WTC11 (cell line): Measurements from ENCODE around the gene CMYA5. TPM values are rescaled to one million over a fixed set of nuclear protein-coding genes. Genes with fewer than 3 reads are reported as not detected.
"Not testable (repeated sequence)": the region's sequence is repeated elsewhere in the genome, so short reads cannot be mapped to it uniquely, and the experiment has no call there.

Source experiments
- ATAC-seq: fragments of 200-7000 bp; cut with Tn5 transposase; 2 replicates; pipeline ENCODE4 v1.10.0; 2021; ENCODE audit warnings: mild to moderate bottlenecking, moderate library complexity
- CTCF ChIA-PET: fragments of 300-600 bp; sonication (Branson Sonifier 250); formaldehyde crosslinking; loops from one replicate; lab custom pipeline; 2021; ENCODE audit warnings: antibody characterized with exemption; lab: Charles Lee
- POLR2A ChIA-PET: fragments of 350-600 bp; sonication (Branson Sonifier 250); formaldehyde crosslinking; loops from one replicate; lab custom pipeline; 2021; ENCODE audit warnings: antibody characterized with exemption; lab: Charles Lee
- DNase-seq: peaks from one replicate; pipeline ENCODE4 v3.0.0; 2021; ENCODE audit warnings: low spot score
- H3K27ac Mint-ChIP-seq: 2 replicates; pipeline ENCODE4 v1.8.0; 2021; ENCODE audit warnings: mixed read lengths
- H3K27me3 Mint-ChIP-seq: 2 replicates; pipeline ENCODE4 v1.8.0; 2021; ENCODE audit warnings: low read depth, mild to moderate bottlenecking, moderate library complexity, mixed read lengths
- H3K36me3 Mint-ChIP-seq: 2 replicates; pipeline ENCODE4 v1.8.0; 2021; ENCODE audit warnings: mixed read lengths
- H3K4me1 Mint-ChIP-seq: 2 replicates; pipeline ENCODE4 v1.8.0; 2022; ENCODE audit warnings: mixed read lengths
- H3K4me3 Mint-ChIP-seq: 2 replicates; pipeline ENCODE4 v1.8.0; 2021; ENCODE audit warnings: mild to moderate bottlenecking, moderate library complexity, mixed read lengths
- H3K9me3 Mint-ChIP-seq: 2 replicates; pipeline ENCODE4 v1.8.0; 2021; ENCODE audit warnings: mixed read lengths
- CBFB ChIP-seq: sonication (generic); formaldehyde crosslinking; IDR thresholded peaks from 2 replicates; pipeline ENCODE4 v1.8.1; 2022; ENCODE audit warnings: mild to moderate bottlenecking, low read depth, missing genetic modification reagents
- CREB1 ChIP-seq: sonication (generic); formaldehyde crosslinking; IDR thresholded peaks from 2 replicates; pipeline ENCODE4 v1.8.0; 2023; ENCODE audit warnings: mild to moderate bottlenecking, missing genetic modification reagents
- ERG ChIP-seq: fragments of 250-450 bp; sonication (Bioruptor Pico); IDR thresholded peaks from 2 replicates; pipeline ENCODE4 v1.8.0; 2021; ENCODE audit warnings: mild to moderate bottlenecking
- FOXJ3 ChIP-seq: sonication (generic); formaldehyde crosslinking; IDR thresholded peaks from 2 replicates; pipeline ENCODE4 v1.9.0; 2021; ENCODE audit warnings: missing genetic modification reagents, mild to moderate bottlenecking, borderline replicate concordance
- GRHL2 ChIP-seq: fragments of 250-450 bp; sonication (Bioruptor Pico); IDR thresholded peaks from 2 replicates; pipeline ENCODE4 v1.8.0; 2022; ENCODE audit warnings: mild to moderate bottlenecking, moderate library complexity; ENCODE audit not compliant: insufficient replicate concordance, severe bottlenecking
- IRF1 ChIP-seq: sonication (generic); formaldehyde crosslinking; IDR thresholded peaks from 2 replicates; pipeline ENCODE4 v1.8.0; 2023; ENCODE audit warnings: missing genetic modification reagents
- MYBL2 ChIP-seq: sonication (generic); formaldehyde crosslinking; IDR thresholded peaks from 2 replicates; pipeline ENCODE4 v1.8.1; 2023; ENCODE audit warnings: mild to moderate bottlenecking, moderate library complexity, missing genetic modification reagents
- NR1H2 ChIP-seq: sonication (generic); formaldehyde crosslinking; IDR thresholded peaks from 2 replicates; pipeline ENCODE4 v1.9.0; 2021; ENCODE audit warnings: mild to moderate bottlenecking, moderate library complexity, missing genetic modification reagents
- PRDM15 ChIP-seq: sonication (generic); formaldehyde crosslinking; IDR thresholded peaks from 2 replicates; pipeline ENCODE4 v1.8.0; 2022; ENCODE audit warnings: missing genetic modification reagents
- RELA ChIP-seq: sonication (generic); formaldehyde crosslinking; IDR thresholded peaks from 2 replicates; pipeline ENCODE4 v1.8.1; 2022; ENCODE audit warnings: missing genetic modification reagents, mild to moderate bottlenecking, borderline replicate concordance
- SMAD4 ChIP-seq: sonication (generic); formaldehyde crosslinking; IDR thresholded peaks from 2 replicates; pipeline ENCODE4 v1.8.0; 2022; ENCODE audit warnings: mild to moderate bottlenecking, missing genetic modification reagents
- TCF7 ChIP-seq: sonication (generic); formaldehyde crosslinking; IDR thresholded peaks from 2 replicates; pipeline ENCODE4 v1.8.0; 2022; ENCODE audit warnings: mild to moderate bottlenecking, low read depth, missing genetic modification reagents, moderate library complexity
- USF1 ChIP-seq: sonication (generic); formaldehyde crosslinking; IDR thresholded peaks from 2 replicates; pipeline ENCODE4 v1.8.0; 2022; ENCODE audit warnings: mild to moderate bottlenecking, missing genetic modification reagents
- ZNF263 ChIP-seq: sonication (generic); formaldehyde crosslinking; IDR thresholded peaks from 2 replicates; pipeline ENCODE4 v1.8.1; 2022; ENCODE audit warnings: low read depth, mild to moderate bottlenecking, moderate library complexity, missing genetic modification reagents
- total RNA-seq: library from RNA; stranded (reverse); gene quantifications from 3 replicates; pipeline ENCODE4 v1.2.3, GENCODE V29; 2021
- TF ChIP-seq, protein P1 (sequence below): sonication (generic); formaldehyde crosslinking; conservative IDR thresholded peaks from 2 replicates; pipeline ENCODE4 v1.8.1; 2022; ENCODE audit warnings: mild to moderate bottlenecking, missing genetic modification reagents
- TF ChIP-seq, protein P2 (sequence below): sonication (generic); formaldehyde crosslinking; IDR thresholded peaks from 2 replicates; pipeline ENCODE4 v1.8.1; 2022; ENCODE audit warnings: mild to moderate bottlenecking, missing genetic modification reagents, moderate library complexity, borderline replicate concordance
- TF ChIP-seq, protein P3 (sequence below): sonication (generic); formaldehyde crosslinking; IDR thresholded peaks from 2 replicates; pipeline ENCODE4 v1.8.1; 2022; ENCODE audit warnings: low read depth, mild to moderate bottlenecking, moderate library complexity, missing genetic modification reagents, borderline replicate concordance
- TF ChIP-seq, protein P4 (sequence below): sonication (generic); formaldehyde crosslinking; IDR thresholded peaks from 2 replicates; pipeline ENCODE4 v1.8.1; 2023; ENCODE audit warnings: mild to moderate bottlenecking, missing genetic modification reagents, moderate library complexity
- TF ChIP-seq, protein P5 (sequence below): sonication (generic); formaldehyde crosslinking; IDR thresholded peaks from 2 replicates; pipeline ENCODE4 v1.8.0; 2022; ENCODE audit warnings: mild to moderate bottlenecking, missing genetic modification reagents
- TF ChIP-seq, protein P6 (sequence below): sonication (generic); formaldehyde crosslinking; IDR thresholded peaks from 2 replicates; pipeline ENCODE4 v1.8.1; 2022; ENCODE audit warnings: missing genetic modification reagents, borderline replicate concordance

The CMYA5 gene
- total RNA-seq, 1 experiment from 2014 or later, result 1.2 TPM

DNA sequence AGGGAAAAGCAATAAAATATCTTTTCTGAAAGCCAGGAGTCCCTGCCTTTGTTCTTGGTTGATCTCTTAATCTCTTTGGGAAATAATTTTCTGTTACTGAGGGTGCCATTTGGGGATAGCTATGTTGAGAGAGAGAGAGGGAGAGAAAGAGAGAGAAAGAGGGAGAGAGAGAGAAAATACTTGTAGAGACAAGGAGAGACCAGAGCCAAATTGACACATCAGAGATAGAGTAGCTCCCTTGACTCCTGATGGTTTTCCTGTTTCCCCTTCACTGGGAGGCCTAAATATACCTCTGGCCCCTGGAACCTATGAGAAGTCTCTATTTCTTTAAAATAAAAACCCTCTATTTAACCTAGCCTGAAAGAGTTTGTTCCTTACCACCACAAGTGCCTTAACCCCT is 14.9 kb downstream of the CMYA5 start (continued):
- no peak for TF ChIP-seq CREB1 (CRISPR knock-in tag)
- no peak for TF ChIP-seq CBFB (CRISPR knock-in tag)
- TF ChIP-seq, protein P1, sequence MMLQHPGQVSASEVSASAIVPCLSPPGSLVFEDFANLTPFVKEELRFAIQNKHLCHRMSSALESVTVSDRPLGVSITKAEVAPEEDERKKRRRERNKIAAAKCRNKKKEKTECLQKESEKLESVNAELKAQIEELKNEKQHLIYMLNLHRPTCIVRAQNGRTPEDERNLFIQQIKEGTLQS (CRISPR knock-in tag), result no peak
- no peak for TF ChIP-seq SMAD4 (CRISPR knock-in tag)

- ChIA-PET POLR2A (no interaction called here), CTCF (no interaction called here)
- ATAC-seq (no peak), DNase-seq (no peak)
- H3K27me3 Mint-ChIP-seq, result no peaks in the 10 kb centered on the region
- no peak overlapping the region for H3K27ac Mint-ChIP-seq
- H3K4me1 Mint-ChIP-seq, result peaks cover 4% of the 10 kb centered on the region; the same call in 1 of the 2 replicates
- TF ChIP-seq NR1H2 (CRISPR knock-in tag) (no peak), ERG (no peak), MYBL2 (CRISPR knock-in tag) (no peak), TCF7 (CRISPR knock-in tag) (no peak), USF1 (CRISPR knock-in tag) (no peak), FOXJ3 (CRISPR knock-in tag) (no peak), PRDM15 (CRISPR knock-in tag) (no peak), ZNF263 (CRISPR knock-in tag) (no peak), IRF1 (CRISPR knock-in tag) (no peak), RELA (CRISPR knock-in tag) (no peak), GRHL2 (CRISPR knock-in tag) (no peak)
- TF ChIP-seq, protein P2, sequence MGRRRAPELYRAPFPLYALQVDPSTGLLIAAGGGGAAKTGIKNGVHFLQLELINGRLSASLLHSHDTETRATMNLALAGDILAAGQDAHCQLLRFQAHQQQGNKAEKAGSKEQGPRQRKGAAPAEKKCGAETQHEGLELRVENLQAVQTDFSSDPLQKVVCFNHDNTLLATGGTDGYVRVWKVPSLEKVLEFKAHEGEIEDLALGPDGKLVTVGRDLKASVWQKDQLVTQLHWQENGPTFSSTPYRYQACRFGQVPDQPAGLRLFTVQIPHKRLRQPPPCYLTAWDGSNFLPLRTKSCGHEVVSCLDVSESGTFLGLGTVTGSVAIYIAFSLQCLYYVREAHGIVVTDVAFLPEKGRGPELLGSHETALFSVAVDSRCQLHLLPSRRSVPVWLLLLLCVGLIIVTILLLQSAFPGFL (CRISPR knock-in tag), result no peak
- TF ChIP-seq, protein P3, sequence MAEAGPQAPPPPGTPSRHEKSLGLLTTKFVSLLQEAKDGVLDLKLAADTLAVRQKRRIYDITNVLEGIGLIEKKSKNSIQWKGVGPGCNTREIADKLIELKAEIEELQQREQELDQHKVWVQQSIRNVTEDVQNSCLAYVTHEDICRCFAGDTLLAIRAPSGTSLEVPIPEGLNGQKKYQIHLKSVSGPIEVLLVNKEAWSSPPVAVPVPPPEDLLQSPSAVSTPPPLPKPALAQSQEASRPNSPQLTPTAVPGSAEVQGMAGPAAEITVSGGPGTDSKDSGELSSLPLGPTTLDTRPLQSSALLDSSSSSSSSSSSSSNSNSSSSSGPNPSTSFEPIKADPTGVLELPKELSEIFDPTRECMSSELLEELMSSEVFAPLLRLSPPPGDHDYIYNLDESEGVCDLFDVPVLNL (CRISPR knock-in tag), result no peak
- TF ChIP-seq, protein P4, sequence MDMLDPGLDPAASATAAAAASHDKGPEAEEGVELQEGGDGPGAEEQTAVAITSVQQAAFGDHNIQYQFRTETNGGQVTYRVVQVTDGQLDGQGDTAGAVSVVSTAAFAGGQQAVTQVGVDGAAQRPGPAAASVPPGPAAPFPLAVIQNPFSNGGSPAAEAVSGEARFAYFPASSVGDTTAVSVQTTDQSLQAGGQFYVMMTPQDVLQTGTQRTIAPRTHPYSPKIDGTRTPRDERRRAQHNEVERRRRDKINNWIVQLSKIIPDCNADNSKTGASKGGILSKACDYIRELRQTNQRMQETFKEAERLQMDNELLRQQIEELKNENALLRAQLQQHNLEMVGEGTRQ (CRISPR knock-in tag), result no peak
- TF ChIP-seq, protein P5, sequence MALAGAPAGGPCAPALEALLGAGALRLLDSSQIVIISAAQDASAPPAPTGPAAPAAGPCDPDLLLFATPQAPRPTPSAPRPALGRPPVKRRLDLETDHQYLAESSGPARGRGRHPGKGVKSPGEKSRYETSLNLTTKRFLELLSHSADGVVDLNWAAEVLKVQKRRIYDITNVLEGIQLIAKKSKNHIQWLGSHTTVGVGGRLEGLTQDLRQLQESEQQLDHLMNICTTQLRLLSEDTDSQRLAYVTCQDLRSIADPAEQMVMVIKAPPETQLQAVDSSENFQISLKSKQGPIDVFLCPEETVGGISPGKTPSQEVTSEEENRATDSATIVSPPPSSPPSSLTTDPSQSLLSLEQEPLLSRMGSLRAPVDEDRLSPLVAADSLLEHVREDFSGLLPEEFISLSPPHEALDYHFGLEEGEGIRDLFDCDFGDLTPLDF (CRISPR knock-in tag), result no peak
- TF ChIP-seq, protein P6, sequence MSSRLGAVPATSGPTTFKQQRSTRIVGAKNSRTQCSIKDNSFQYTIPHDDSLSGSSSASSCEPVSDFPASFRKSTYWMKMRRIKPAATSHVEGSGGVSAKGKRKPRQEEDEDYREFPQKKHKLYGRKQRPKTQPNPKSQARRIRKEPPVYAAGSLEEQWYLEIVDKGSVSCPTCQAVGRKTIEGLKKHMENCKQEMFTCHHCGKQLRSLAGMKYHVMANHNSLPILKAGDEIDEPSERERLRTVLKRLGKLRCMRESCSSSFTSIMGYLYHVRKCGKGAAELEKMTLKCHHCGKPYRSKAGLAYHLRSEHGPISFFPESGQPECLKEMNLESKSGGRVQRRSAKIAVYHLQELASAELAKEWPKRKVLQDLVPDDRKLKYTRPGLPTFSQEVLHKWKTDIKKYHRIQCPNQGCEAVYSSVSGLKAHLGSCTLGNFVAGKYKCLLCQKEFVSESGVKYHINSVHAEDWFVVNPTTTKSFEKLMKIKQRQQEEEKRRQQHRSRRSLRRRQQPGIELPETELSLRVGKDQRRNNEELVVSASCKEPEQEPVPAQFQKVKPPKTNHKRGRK (CRISPR knock-in tag), result no peak
- no peak overlapping the region for H3K4me3 Mint-ChIP-seq
- peaks cover 14% of the 10 kb centered on the region for H3K36me3 Mint-ChIP-seq
- H3K9me3 Mint-ChIP-seq, result peaks cover 27% of the 10 kb centered on the region
Measured at GRCh38 chr5:79705632-79706031, 16.0 kb downstream of the CMYA5 start.

- CTCF ChIA-PET, H3K4me1 Mint-ChIP-seq, H3K4me3 Mint-ChIP-seq, H3K27me3 Mint-ChIP-seq, POLR2A ChIA-PET, DNase-seq, ATAC-seq, H3K27ac Mint-ChIP-seq: not testable (repeated sequence)
- peaks cover 27% of the 10 kb centered on the region for H3K9me3 Mint-ChIP-seq
- H3K36me3 Mint-ChIP-seq, result peaks cover 14% of the 10 kb centered on the region
Measured at GRCh38 chr5:79706317-79706716, 16.7 kb downstream of the CMYA5 start.
